Stimulated activated CD8-positive, alpha-beta memory T cell treated with anti-CD3 and anti-CD28 coated beads, Interleukin-4, amount 100 ng/mL, for 24 hours (primary cell): Measurements from ENCODE around the gene PSMG4.
"Not testable (repeated sequence)": the region's sequence is repeated elsewhere in the genome, so short reads cannot be mapped to it uniquely, and the experiment has no call there.

ENCODE experiments used
- DNase-seq: peaks from one replicate; pipeline ENCODE4 v3.0.0-alpha.2; 2020; ENCODE audit warnings: low read depth

PSMG4 gene

DNA sequence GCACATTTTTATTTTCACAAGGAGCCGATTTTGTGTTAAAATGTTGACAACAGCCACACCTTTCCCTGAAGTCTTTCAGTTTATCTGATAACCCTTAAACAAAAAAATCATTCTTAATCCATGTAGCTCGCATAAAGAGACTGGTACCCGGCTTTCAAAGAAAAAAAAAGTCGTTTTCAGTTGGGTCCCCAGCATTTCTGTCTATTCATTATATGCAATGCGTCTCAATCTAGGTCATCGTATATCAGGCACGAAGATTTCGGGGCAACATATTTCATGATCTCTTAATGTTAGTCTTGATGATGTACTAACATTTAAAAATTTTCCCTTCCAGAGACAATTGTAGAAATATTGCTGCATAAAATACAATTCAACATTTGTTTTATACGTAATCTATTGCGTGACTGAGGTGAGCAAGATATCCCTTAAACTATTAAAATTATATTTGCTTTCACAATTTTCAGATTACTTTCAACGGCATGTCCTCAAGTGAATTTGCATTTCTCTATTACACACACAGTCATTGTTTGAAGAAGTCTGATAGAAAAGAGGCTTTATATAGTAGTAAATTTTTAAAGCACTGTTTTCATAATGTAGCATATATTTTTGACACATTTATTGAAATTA lies 28.4 kb upstream of the PSMG4 start:
- DNase-seq = no peak

DNA sequence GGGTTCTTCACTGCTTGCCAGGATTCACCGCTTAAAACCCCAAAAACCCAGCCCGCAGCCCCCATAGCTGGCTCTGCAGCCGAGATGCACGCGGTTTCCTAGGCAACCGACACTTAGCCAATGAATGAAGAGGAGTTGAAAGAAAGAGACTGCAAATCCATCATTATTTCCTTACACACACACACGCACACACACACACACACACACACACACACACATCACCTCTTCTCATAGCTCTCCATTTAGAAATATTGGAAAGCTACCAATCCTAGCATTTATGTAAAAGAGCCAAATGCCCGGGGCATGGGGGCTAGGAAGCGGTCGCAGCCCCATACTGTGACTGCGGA lies 27.9 kb upstream of the PSMG4 start:
- DNase-seq = no peak

DNA sequence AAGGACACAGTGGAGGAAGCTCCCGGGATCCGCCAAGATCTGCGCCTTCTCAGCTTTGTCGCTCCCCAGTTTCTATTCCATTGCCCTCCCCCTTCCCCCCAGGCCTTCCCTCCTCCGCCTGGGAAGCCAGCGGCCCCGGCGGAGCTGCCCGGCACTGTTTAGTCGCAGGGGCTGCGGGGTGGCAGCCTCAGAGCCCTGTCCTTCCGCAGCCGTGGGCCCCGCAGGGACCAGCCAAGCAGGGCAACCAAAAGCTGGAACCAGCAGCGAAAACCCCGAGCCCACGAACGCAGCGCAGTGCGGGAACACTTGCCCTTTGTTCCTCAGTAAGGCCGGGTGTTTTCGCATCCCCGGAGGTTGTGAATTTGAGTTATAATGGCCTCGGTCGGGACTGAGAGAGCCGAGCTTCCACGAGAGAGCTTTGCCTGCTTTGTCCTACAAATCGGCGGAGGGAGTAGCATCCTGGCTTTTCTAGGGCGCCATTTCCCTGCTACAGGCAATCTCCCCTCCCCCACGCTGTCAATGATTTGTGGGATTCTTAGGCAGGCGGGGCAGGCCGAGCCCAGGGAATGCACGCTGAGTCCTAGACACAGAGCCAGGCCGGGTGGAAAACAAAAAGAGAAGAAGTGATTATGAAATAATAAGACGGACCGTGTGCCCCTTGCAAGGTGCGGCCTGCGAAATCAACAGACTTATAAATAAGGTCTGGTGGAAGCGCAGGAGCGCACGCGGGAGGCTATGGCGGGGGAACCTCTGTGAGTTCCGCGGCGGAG lies 27.3 kb upstream of the PSMG4 start:
- no peak for DNase-seq

DNA sequence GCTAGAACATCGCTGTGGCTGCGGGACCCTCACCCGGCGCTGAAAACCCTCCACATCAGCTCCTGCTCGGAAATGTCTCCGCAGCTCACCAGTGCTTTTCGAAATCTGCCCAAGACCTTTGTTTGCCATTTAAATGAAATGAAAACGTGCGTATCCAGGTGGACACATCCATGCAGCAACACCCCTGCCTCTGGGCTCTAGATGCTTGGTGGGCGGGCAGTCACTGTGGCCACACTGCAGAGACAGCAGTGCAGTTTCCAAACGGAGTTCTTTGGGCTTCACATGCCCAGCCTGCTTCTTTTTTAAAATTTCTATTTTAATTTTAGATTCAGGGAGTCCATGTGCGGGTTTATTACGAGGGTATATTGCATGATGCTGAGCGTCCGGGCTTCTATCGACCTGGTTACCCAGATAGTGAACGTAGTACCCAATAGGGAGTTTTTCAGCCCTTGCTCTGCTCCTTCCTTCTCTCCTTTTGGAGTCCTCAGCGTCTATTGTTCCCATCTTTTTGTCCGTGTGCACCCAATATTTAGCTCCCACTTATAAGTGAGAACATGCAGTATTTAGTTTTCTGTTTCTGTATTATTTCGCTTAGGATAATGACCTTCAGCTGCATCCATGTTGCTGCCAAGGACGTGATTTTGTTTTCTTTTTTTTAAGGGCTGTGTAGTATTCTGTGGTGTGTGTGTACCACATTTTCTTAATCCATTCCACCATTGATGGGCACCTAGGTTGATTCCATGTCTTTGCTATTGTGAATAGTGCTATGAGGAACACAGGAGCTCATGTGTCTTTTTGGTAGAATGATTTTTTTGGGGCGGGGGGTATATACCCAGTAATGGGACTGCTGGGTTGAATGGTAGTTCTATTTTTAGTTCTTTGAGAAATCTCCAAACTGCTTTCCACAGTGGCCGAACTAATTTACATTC lies 26.5 kb upstream of the PSMG4 start:
- DNase-seq = no peak

DNA sequence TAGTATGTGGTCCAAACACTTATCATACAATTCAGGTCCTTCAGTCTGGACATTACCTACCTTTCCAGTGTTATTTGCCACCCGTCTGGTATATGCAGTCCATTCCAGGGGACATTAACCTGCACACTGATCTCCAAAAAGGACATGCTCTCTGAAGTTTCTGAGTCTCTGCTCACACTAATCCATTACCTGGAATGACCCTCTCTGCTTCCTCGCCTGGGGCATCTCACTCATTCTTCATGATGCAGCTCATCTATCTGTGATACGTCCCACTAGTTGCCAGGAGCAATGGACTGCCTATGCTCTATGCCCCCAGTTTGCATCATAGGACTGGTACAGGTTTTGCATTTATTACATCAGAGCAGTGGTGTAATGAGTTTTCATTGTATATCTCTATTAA lies 25.4 kb upstream of the PSMG4 start:
- no peak for DNase-seq

DNA sequence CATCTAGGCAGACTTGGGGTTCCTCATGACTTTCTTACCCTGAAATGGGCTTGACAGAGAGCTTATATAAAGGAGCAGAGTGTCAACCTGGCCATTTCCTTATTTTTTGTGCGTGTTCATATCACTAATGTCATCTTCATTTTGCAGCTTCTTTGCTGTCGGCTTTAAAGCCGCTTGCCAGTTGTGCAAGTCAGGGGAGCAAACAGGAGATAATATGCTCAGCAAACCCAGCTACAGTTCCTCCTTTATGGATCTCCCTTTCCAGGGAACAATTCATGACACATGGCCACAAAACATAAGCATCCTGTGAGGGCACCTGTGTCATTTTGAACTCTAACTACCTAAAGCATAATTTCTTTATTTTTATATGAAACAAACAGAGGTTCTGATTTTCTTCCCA lies 24.8 kb upstream of the PSMG4 start:
- DNase-seq = no peak

DNA sequence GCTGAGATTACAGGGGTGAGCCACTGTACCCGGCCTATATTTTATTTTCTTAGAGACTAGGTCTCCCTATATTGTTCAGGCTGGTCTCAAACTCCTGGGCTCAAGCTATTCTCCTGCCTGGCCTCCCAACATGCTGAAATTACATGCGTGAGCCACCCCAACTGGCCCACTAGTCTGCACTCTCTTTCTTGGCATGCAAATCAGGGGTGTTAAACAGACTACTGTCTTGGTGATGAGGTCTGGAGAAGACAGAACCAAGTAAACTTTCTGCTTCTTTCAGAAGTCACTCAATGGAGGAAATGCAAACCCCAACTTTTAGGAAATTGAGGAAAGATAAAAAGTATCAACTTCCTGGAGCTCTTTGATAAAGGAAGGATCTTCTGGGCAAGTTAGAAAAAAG lies 23.3 kb upstream of the PSMG4 start:
- no peak for DNase-seq

DNA sequence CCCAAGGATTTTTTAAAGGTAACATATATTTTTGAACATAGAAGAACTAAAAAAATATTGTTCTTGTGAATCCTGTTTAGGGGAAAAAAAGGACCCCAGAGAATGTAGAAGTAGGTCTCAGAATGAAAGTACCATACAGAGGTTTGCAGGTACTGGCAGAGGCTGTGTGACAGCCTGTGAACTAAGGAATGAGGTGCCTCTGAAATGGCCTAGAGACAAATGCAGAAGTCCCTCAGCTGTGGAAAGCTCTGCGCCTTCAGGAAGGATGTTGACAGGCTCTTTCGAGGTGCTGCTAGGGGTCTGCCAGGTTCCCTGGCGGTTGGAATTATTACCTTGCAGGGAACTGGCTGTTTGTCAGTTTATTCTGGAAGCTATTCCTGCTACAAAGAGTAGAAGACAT lies 22.7 kb upstream of the PSMG4 start:
- DNase-seq = no peak

DNA sequence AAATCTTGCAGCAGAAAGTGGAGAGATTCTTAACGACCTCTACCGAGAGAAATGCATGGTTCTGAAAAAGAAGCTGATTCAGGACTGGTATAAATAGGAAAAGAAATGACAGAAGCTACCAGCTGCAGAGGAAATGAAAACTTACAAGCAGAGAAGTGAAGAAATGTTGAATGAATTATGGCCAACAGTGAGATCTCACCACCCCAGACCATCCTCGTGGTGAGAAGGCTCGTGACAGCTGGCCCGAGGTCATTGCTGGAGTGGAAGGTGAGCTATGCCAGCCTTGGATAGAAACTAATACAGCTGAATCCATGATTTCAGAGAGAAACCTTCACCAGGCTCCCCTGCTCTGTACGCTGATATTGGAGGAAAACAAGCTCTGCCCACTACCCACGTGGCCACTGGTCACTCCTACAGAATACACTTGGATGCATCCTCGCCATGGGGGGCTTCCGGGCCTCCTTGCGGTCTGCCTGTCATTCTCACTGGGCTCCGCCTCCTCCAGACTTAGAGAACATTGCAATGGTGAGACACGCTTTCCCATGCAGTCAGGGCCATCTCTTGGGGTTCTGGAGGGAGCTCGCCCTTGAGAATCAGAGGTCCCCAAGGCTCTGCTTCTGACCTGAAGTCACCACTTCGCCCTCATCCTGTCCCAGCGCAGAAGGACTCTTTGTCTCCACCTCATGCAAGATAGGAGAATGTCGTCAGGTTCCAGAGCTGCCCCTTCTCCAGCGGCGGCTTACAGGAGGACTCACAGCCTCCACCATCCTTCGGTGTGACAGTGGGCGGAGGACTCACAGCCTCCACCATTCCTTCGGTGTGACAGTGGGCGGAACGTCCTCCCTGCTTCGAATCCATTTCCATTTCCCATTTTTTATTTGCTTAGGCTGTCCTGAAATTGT lies 20.7 kb upstream of the PSMG4 start:
- DNase-seq = no peak

DNA sequence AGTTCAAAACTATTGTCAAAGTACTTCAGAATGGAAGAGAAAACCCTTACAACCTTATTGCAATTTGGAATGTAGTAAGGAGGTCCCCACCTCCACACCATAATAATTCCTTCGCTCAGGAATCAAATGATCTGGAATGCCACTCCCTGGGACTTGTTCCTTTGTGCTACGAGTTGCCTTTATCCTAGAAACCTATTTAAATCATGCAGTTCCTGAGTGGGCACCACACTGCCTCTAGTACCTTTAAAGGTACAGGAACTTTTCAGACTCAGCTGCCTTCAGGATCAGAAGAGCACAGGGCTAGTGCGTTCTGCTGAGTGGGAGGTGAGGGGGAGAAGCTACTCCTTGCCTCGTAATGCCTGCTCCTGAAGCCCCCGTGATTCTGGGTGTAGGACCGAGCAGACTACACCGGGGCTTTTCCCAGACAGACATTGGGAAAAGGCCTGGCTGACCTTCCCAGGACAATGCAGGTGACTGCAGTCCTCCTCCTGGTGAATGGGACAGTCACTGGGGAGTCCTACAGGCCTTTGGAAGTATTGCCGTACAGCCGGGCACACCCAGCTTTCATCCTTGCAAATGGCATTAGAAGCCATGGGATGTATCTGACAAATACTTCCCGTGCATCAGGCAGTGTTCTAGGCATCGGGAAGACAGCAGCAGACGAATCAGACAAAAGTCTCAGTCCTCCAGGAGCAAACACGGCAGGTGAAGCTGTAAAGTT lies 19.5 kb upstream of the PSMG4 start:
- DNase-seq = no peak

DNA sequence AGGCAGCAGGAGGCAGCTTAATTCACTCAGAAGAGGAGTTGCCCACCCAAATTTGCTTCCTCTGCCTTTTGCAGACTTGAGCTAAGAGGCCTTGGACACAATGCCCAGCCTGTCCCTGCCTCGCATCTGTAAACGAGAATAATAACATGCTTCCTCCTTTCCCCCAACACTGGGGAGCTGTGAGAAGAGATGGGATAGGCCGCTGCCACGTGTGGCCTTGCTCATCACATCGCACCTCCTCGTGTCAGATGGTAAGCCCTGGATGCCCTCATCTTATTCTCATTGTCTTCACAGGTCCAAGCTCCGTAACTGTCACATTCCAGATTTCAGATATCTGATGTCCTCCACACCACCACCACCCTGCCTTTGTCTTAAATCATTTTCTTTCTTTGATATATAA lies 18.2 kb upstream of the PSMG4 start:
- DNase-seq = no peak

DNA sequence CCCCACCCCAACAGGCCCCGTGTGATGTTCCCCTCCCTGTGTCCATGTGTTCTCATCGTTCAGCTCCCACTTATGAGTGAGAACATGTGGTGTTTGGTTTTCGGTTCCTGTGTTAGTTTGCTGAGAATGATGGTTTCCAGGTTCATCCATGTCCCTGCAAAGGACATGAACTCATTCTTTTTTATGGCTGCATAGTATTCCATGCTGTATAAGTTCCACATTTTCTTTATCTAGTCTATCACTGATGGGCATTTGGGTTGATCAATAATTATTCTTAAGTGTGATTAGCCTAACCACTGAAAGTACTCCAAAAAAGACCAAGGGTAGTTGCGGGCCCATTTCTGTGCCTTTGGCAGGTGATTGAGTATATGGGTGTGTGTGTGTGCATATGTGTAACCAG lies 17.0 kb upstream of the PSMG4 start:
- not testable (repeated sequence) for DNase-seq

DNA sequence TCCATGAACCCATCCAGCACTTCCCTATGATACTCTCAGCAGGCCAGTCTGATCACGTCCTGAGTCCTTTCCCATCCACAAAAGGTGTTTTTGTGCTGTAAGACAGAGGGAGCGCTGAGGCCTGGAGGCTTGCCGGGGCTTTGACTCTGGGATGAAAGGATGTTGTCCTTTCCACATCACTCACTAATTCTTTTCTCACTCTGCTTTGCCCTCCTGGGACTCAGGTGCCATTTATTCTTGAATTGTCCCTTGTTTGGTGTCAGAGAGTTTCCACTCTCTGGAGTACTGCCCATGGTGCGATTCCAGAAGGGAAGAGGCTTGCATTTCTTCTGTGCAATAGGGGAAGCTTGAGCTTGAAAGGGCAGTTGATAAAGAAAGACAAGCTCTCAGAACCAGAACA lies 16.0 kb upstream of the PSMG4 start:
- no peak for DNase-seq

DNA sequence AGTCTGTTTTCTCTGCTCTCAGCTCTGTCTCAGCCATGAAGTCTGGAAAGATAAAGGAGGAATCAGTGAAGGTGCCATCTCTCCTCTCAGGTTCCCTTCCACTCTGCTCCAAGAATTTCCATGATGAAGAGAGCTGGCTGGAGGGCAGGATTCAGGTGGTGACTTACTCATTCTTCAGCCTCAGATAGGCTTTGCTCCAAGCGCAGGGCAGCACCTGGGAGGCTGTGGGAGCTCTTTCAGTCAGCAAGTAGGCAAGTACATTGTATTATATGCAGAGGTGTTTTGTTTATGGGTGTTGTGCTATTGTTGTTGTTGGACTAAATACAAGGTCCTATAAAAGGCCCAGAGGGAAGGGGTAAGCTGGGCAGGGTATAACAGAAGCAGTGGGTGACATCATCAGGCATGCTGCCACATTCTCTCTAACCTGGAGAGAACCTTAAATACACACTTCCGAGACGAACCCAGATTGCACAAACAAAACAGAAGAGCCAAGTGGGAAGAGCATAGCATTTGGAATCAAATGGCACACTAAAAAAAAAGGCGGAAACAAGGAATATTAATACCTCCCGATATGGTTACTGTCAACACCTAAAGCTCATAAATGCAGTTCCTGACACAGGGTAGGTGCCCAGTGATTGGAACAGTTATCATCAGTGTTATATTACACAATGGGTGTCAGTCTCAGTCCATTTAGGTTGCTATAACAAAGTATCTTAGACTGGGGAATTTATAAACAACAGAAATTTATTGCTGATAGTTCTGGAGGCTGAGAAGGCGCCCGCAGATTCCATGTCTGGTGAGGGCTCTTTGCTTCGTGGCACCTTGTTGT lies 14.5 kb upstream of the PSMG4 start:
- no peak for DNase-seq

DNA sequence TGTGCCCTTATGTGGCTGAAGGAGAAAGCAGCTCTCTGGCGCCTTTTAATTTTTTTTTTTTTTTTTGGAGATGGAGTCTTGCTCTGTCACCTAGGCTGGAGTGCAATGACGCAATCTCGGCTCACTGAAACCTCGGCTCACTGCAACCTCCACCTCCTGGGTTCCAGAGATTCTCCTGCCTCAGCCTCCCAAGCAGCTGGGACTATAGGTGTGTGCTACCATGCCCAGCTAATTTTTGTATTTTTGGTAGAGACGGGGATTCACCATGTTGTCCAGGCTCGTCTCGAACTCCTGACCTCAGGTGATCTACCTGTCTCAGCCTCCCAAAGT lies 13.9 kb upstream of the PSMG4 start:
- not testable (repeated sequence) for DNase-seq

DNA sequence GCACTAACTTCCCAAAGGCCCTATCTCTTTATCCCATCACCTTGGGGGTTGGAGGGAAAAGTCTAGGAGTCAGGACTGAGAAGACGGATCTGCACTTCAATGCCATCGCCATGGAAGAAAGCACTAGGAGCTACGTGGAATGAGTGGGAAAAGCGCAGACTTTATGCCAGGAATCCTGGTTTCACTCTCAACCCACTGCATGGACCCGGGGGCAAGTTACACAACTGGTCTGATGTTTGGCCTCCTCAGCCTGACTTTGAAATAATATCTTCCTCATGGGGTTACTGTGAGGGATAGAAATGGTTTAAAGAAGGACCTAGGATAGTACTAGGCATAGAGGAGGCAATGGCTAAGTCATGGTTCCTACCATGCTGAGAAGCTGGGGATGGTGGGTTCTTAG lies 13.5 kb upstream of the PSMG4 start:
- no peak for DNase-seq

DNA sequence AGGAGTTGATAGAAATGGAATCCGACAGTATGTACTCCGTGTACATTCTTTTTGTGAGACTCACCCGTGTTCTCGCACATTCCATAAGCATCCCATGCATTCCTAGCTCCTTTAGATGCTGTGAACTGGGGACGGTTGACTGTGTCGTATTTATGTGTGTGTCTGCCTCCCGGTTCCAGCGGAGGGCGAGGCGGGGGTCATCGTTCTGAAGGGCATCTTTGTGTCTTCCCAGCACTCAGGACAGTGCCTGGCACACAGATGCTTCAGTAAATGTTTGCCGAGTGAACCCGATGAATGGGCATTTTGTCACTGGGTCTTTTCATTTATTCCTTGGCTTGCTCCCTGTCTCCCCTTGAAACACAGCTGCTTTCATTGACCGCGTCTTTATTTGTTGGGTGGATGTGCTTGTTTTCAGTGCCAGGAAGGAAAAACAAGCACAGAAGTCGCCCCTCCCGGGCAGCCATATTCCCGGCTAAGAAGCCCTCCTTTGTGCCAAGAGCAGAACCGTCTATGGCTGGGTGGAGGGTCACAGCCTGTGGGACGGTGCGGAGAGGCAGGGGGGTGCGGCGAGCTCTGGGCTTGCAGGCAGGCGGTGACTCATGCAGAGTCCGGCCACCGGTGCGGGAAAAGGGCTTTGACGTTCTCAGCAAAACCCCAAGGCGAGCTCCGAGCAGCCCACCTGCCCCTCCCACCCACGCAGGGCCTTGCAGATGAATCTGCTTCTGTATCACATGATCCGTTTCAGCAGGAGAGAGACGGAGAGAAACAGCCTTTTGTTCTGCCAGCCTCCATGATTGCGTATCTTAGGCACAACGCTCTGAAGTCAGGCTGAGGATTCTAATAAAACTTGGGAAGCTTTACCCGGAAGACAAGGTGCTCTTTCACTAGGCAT lies 11.2 kb upstream of the PSMG4 start:
- no peak for DNase-seq

DNA sequence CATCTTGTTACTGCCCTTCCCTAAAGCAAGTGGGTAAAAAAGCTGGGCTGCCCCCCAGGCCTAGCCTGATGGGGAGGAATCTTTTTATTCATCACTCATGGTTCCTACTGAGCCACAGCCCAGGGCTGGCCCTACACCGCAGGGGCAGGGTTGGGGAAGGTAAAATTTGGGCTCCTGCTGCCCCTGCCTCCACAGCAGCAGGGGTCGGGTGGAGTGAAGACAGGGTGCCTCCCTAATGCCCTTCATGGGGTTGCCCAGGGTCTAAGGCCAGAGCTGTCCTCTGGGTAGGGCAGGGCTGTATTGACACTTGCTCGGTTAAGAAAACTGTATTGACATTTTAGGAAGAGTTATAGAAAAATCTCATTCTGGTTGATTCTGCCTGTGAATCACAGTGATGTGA lies 8.9 kb upstream of the PSMG4 start:
- no peak for DNase-seq

DNA sequence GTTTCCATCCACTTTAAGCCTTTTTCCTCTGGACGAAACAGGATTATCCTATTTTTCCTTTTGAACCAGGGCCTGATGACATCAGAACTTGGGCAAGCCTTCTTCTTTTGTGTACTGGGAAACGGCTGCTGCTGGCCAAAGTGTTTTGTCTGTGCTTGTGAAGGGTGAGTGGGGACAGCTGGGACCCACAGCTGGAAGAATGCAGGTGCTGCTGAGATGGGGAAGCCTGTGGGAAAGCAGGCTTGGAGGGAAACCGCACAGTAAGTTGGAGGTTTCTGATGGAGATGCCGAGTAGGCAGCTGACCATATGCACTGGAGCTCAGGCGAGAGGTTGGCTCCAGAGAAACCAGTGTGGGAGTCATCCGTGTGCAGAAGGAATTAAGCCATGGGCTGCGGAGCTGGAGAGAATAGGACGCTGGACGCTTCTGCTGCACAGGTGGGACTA lies 8.5 kb upstream of the PSMG4 start:
- DNase-seq = no peak
